Hepatocyte (in vitro differentiated cells): ENCODE results near the gene NMNAT2.

Experiments used
- EZH2 ChIP-seq: fragments of 200-600 bp; sonication (generic); IDR thresholded peaks from 2 replicates; pipeline ENCODE4 v1.6.1; 2016; ENCODE audit warnings: antibody characterized with exemption, mild to moderate bottlenecking, borderline replicate concordance
- TF ChIP-seq, protein P1 (sequence below): fragments of 200-600 bp; sonication (generic); IDR thresholded peaks from 2 replicates; pipeline ENCODE4 v1.5.1; 2016; ENCODE audit warnings: antibody characterized with exemption, mild to moderate bottlenecking; ENCODE audit not compliant: poor library complexity

DNA sequence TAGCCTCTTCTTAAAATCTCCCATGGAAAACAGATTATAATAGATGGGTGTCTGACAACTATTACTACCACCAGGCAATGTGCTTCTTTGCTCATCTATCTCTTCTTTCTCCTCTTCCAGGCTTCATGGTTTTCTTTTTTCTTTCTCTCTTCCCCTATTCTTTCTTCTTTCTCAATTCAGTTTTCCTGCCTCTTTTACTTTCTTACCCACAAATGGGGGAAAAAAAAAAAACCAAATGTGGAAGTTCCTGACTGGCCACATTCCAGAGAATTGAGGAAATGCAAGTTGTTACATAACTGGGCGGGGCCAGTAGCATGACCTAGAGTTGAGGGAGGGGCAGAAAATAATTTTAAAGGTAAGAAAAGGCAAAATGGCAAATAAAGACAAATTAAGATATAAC, 43.2 kb upstream of the NMNAT2 start:
- TF ChIP-seq, protein P1, sequence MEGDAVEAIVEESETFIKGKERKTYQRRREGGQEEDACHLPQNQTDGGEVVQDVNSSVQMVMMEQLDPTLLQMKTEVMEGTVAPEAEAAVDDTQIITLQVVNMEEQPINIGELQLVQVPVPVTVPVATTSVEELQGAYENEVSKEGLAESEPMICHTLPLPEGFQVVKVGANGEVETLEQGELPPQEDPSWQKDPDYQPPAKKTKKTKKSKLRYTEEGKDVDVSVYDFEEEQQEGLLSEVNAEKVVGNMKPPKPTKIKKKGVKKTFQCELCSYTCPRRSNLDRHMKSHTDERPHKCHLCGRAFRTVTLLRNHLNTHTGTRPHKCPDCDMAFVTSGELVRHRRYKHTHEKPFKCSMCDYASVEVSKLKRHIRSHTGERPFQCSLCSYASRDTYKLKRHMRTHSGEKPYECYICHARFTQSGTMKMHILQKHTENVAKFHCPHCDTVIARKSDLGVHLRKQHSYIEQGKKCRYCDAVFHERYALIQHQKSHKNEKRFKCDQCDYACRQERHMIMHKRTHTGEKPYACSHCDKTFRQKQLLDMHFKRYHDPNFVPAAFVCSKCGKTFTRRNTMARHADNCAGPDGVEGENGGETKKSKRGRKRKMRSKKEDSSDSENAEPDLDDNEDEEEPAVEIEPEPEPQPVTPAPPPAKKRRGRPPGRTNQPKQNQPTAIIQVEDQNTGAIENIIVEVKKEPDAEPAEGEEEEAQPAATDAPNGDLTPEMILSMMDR = no peak
- no peak for TF ChIP-seq EZH2
